ENCODE measurements around the gene NAA15. TPM values are rescaled to one million over a fixed set of nuclear protein-coding genes. Genes with fewer than 3 reads are reported as not detected.

Gene NAA15
- polyA plus RNA-seq, 1 of the 3 experiments (the other 2 are of a cell fraction) = 7.1 TPM

- H3K27me3 ChIP-seq (ENCODE audit: insufficient read depth) = no peaks in the 10 kb centered on the region
- H3K9ac ChIP-seq = no peak overlapping the region
- POLR2A ChIA-PET = no interaction called here
- no peak overlapping the region for H2AFZ ChIP-seq (ENCODE audit: low read depth)
- H3K9me3 ChIP-seq = no peaks in the 10 kb centered on the region
- no peak overlapping the region for H3K4me2 ChIP-seq
- DNase-seq = no peak
- TF ChIP-seq TCF12 (IDR thresholded peaks at IDR 0.05) (no peak), FOXM1 (IDR thresholded peaks at IDR 0.05; ENCODE audit: low read depth) (no peak), TAF1 (IDR thresholded peaks at IDR 0.05; ENCODE audit: borderline replicate concordance, low read depth, low read length) (no peak), GATA2 (CRISPR knock-in tag; IDR thresholded peaks at IDR 0.05) (no peak), ZBTB33 (IDR thresholded peaks at IDR 0.05; ENCODE audit: borderline replicate concordance, low read depth) (no peak), REST (IDR thresholded peaks at IDR 0.05; ENCODE audit: low read depth, low read length) (no peak), YY1 (IDR thresholded peaks at IDR 0.05; ENCODE audit: low read depth) (no peak), MEF2A (IDR thresholded peaks at IDR 0.05; ENCODE audit: borderline replicate concordance, low read depth) (no peak), MAX (IDR thresholded peaks at IDR 0.05; ENCODE audit: low read depth) (no peak), FOXJ3 (CRISPR knock-in tag; IDR thresholded peaks at IDR 0.05) (no peak), CTCF (IDR thresholded peaks at IDR 0.05) (no peak), CHD2 (IDR thresholded peaks at IDR 0.05; ENCODE audit: low read length, partially characterized antibody) (no peak), RAD21 (IDR thresholded peaks at IDR 0.05; ENCODE audit: low read length) (no peak), PBX3 (IDR thresholded peaks at IDR 0.05) (no peak), RXRA (IDR thresholded peaks at IDR 0.05; ENCODE audit: borderline replicate concordance, low read depth) (no peak), FOSL2 (IDR thresholded peaks at IDR 0.05; ENCODE audit: borderline replicate concordance, low read depth) (no peak), POLR2AphosphoS5 (IDR thresholded peaks at IDR 0.05; ENCODE audit: low read depth, low read length) (no peak), IRF3 (IDR thresholded peaks at IDR 0.05; ENCODE audit: low read depth, low read length) (no peak), RFX5 (IDR thresholded peaks at IDR 0.05; ENCODE audit: low read length) (no peak)
- peaks cover 4% of the 10 kb centered on the region for H3F3A ChIP-seq (replicated peaks; ENCODE audit: insufficient read depth)
- no peaks in the 10 kb centered on the region for H3K9me2 ChIP-seq
- peaks cover 68 to 70% of the 10 kb centered on the region in 2 experiments for H3K36me3 ChIP-seq (replicated peaks in 1 of 2; ENCODE audit: control insufficient read depth in 1 of 2, insufficient read depth in 2 of 2, low read length in 1 of 2)
- H4K20me1 ChIP-seq (ENCODE audit: insufficient read depth) = no peaks in the 10 kb centered on the region
- H3K27ac ChIP-seq (ENCODE audit: low read depth in 2 of 2, low read length in 1 of 2) = no peak overlapping the region
- no peaks in the 10 kb centered on the region; a peak in 1 of 4 replicates for H3K4me1 ChIP-seq (ENCODE audit: control insufficient read depth in 1 of 2, insufficient read depth in 2 of 2, low read depth in 1 of 2, low read length in 1 of 2)
- CTCF ChIA-PET = interaction anchor here (1.4 kb wide), 1 partner anchor 14 kb away, joined by 5 read pairs; no protein-coding TSS in a partner anchor
- no peaks in the 10 kb centered on the region for H3K79me2 ChIP-seq (ENCODE audit: insufficient read depth)
- no peak overlapping the region for H3K4me3 ChIP-seq (ENCODE audit: low read depth in 2 of 2, low read length in 1 of 2)
Observed at GRCh38 chr4:139389102-139389501, 87.8 kb downstream of the NAA15 start.

Data from SK-N-SH (cell line).